HL-60 (cell line): Measurements from ENCODE around the gene TMOD2.
"Not testable (repeated sequence)": the region's sequence is repeated elsewhere in the genome, so short reads cannot be mapped to it uniquely, and the experiment has no call there.

ENCODE experiments used
- CTCF ChIP-seq: IDR thresholded peaks from one replicate; pipeline ENCODE4 v1.5.1; 2011; ENCODE audit warnings: low read length, control low read depth, inconsistent platforms; ENCODE audit not compliant: insufficient read depth
- GABPA ChIP-seq: IDR thresholded peaks from 2 replicates; pipeline ENCODE4 v1.6.1; 2012; ENCODE audit warnings: low read depth
- POLR2AphosphoS5 ChIP-seq: IDR thresholded peaks from 2 replicates; pipeline ENCODE4 v1.6.1; 2012; ENCODE audit warnings: low read depth
- SPI1 ChIP-seq: IDR thresholded peaks from 2 replicates; pipeline ENCODE4 v1.6.1; 2012; ENCODE audit warnings: low read depth, mild to moderate bottlenecking, borderline replicate concordance

GRCh38 chr15:51787130-51787529, 35.7 kb downstream of the TMOD2 start:
- TF ChIP-seq CTCF, SPI1, POLR2AphosphoS5, GABPA: not testable (repeated sequence)
